Testis (tissue), 3 donors: ENCODE data around the gene TTC39A. TPM values are rescaled to one million over a fixed set of nuclear protein-coding genes. Genes with fewer than 3 reads are reported as not detected.

Experiments
- DNase-seq: peaks from one replicate; pipeline ENCODE4 v3.0.0-alpha.2; 2019
- H3K27ac ChIP-seq, 2 donors: fragments of 200-600 bp; sonication (generic); one replicate each; pipeline ENCODE4 v1.5.1; 2019
- H3K27me3 ChIP-seq: fragments of 200-600 bp; sonication (generic); one replicate; pipeline ENCODE4 v1.5.1; 2019
- H3K36me3 ChIP-seq: fragments of 200-600 bp; sonication (generic); one replicate; pipeline ENCODE4 v1.5.1; 2017; ENCODE audit warnings: low read depth; ENCODE audit errors: missing control alignments
- H3K4me1 ChIP-seq: fragments of 200-600 bp; sonication (generic); one replicate; pipeline ENCODE4 v1.5.1; 2019
- H3K4me3 ChIP-seq, 2 donors: fragments of 200-600 bp; sonication (generic); one replicate each; pipeline ENCODE4 v1.5.1; 2017 to 2019
- H3K9me3 ChIP-seq: fragments of 200-600 bp; sonication (generic); one replicate; pipeline ENCODE4 v1.5.1; 2017
- CTCF ChIP-seq, 3 experiments: fragments of 450-650 bp in 2 of 3; fragments of 200-600 bp in 1 of 3; sonication (generic) in 1 of 3; IDR thresholded peaks; one replicate each; pipeline ENCODE4 v1.5.1; 2016 to 2019; ENCODE audit warnings: antibody characterized with exemption in 3 of 3, mild to moderate bottlenecking in 2 of 3, moderate library complexity in 1 of 3
- POLR2A ChIP-seq: fragments of 450-650 bp; IDR thresholded peaks from one replicate; pipeline ENCODE4 v1.6.1; 2017; ENCODE audit warnings: antibody characterized with exemption, mild to moderate bottlenecking, moderate library complexity
- WGBS, 2 donors: methylation state at CpG; one replicate each; pipeline ENCODE4 v1.1.5; 2018; 5-methylcytosine and 5-hydroxymethylcytosine counted together
- intact Hi-C: fragments of 100-400 bp; cut with DNase I; formaldehyde crosslinking; loops from one replicate; pipeline ENCODE4 v1.15.1; 2023; ENCODE audit warnings: low total_unique reads
- polyA plus RNA-seq: library from polyadenylated mRNA; stranded (reverse); fragments of 350-450 nt; fragmentation: Illumina TruSeq; extraction: RNeasy Lipid Tissue Mini Kit (QIAGEN cat#74804); gene quantifications from one replicate; pipeline ENCODE4 v1.2.3, GENCODE V29; 2014; ENCODE audit warnings: low read depth, low replicate concordance; ENCODE audit not compliant: insufficient read depth
- total RNA-seq, 2 donors: library from RNA; depleted of rRNA; stranded (reverse); fragments of >200 nt; gene quantifications; one replicate each; pipeline ENCODE4 v1.2.3, GENCODE V29; 2016

Gene TTC39A
- total and polyA plus RNA-seq, 3 donors from 2014 or later, result 64.7 to 121 (median 120) TPM

GRCh38 chr1:51299185-51299885 is 31.0 kb downstream of the TTC39A start:
- intact Hi-C loops, result loop anchor here (10.0 kb wide), 2 partner anchors 105 to 225 kb away; no protein-coding TSS in a partner anchor
- H3K9me3 ChIP-seq, result no peaks in the 10 kb centered on the region
- no peaks in the 10 kb centered on the region for H3K27me3 ChIP-seq
- 91 to 93% methylated on average over 10 to 11 of the region's 11 CpGs for WGBS, 2 donors
- DNase-seq, result no peak
- H3K27ac ChIP-seq, result no peak overlapping the region
- TF ChIP-seq CTCF (IDR thresholded peaks at IDR 0.05), result no peak
- TF ChIP-seq POLR2A, result no peak
- no peak overlapping the region for H3K4me3 ChIP-seq
- peaks cover 14% of the 10 kb centered on the region for H3K4me1 ChIP-seq
- no peaks in the 10 kb centered on the region for H3K36me3 ChIP-seq

- H3K27ac ChIP-seq, result no peak overlapping the region
- H3K27me3 ChIP-seq, result no peaks in the 10 kb centered on the region
Observed at GRCh38 chr1:51298322-51298705, 32.0 kb downstream of the TTC39A start.

GRCh38 chr1:51297401-51298321 is 32.7 kb downstream of the TTC39A start:
- WGBS, 2 donors, result 47 to 63% methylated on average over 25 of the region's 25 CpGs
- no peaks in the 10 kb centered on the region for H3K27me3 ChIP-seq
- no peak overlapping the region for H3K27ac ChIP-seq
- H3K4me1 ChIP-seq, result peaks cover 14% of the 10 kb centered on the region
- TF ChIP-seq CTCF (IDR thresholded peaks at IDR 0.05), result no peak
- no peak for TF ChIP-seq POLR2A
- intact Hi-C loops, result loop anchor here (10.0 kb wide), 2 partner anchors 103 to 227 kb away; no protein-coding TSS in a partner anchor
- H3K36me3 ChIP-seq, result no peaks in the 10 kb centered on the region
- H3K9me3 ChIP-seq, result no peaks in the 10 kb centered on the region
- peak overlapping the region; percentile 36 to 37 for H3K4me3 ChIP-seq
- DNase-seq, result peak; percentile 50

More at GRCh38 chr1:51298322-51298705, 32.0 kb downstream of the TTC39A start:
- 77 to 92% methylated on average over 4 of the region's 4 CpGs for WGBS, 2 donors
- Histone ChIP-seq H3K4me3 (no peak overlapping the region), H3K4me1 (peaks cover 14% of the 10 kb centered on the region), H3K36me3 (no peaks in the 10 kb centered on the region), H3K9me3 (no peaks in the 10 kb centered on the region)
- TF ChIP-seq POLR2A (no peak), CTCF (IDR thresholded peaks at IDR 0.05) (no peak)
- no peak for DNase-seq
- intact Hi-C loops, result loop anchor here (10.0 kb wide), 2 partner anchors 104 to 226 kb away; no protein-coding TSS in a partner anchor

GRCh38 chr1:51296383-51297357 is 33.7 kb downstream of the TTC39A start:
- no peak for TF ChIP-seq POLR2A
- peak; percentile 76 to 97 (median 91) for TF ChIP-seq CTCF (IDR thresholded peaks at IDR 0.05)
- Histone ChIP-seq H3K4me1 (peaks cover 14% of the 10 kb centered on the region), H3K27ac (no peak overlapping the region), H3K4me3 (peak overlapping the region; percentile 36 to 37), H3K9me3 (no peaks in the 10 kb centered on the region), H3K36me3 (no peaks in the 10 kb centered on the region), H3K27me3 (no peaks in the 10 kb centered on the region)
- peak; percentile 95 for DNase-seq
- intact Hi-C loops, result loop anchor here (10.0 kb wide), 2 partner anchors 102 to 228 kb away; no protein-coding TSS in a partner anchor
- WGBS, 2 donors, result 12 to 19% methylated on average over 23 to 33 of the region's 33 CpGs
